Stimulated activated CD4-positive, alpha-beta T cell treated with anti-CD3 and anti-CD28 coated beads, Interleukin-1b, Interleukin-23, amount 100 ng/mL, for 24 hours (primary cell): ENCODE results near the gene RNFT2.

Experiments used
- DNase-seq, 4 experiments: peaks; one replicate each; pipeline ENCODE4 v3.0.0-alpha.2; 2020; ENCODE audit warnings: low read depth in 4 of 4, low spot score in 1 of 4

Gene RNFT2

GRCh38 chr12:116832353-116832752 is 94.2 kb downstream of the RNFT2 start:
- DNase-seq: no peak

- DNase-seq: no peak
Observed at GRCh38 chr12:116833474-116833873, 95.4 kb downstream of the RNFT2 start.

GRCh38 chr12:116835484-116835883 is 97.4 kb downstream of the RNFT2 start:
- DNase-seq: no peak

GRCh38 chr12:116837097-116837496 is 99.0 kb downstream of the RNFT2 start:
- DNase-seq: no peak

- no peak for DNase-seq
Observed at GRCh38 chr12:116838365-116838764, 100.2 kb downstream of the RNFT2 start.

- DNase-seq: no peak
Observed at GRCh38 chr12:116839287-116839830, 101.2 kb downstream of the RNFT2 start.

- no peak for DNase-seq
Observed at GRCh38 chr12:116843085-116843484, 105.0 kb downstream of the RNFT2 start.

GRCh38 chr12:116849216-116849615 is 111.1 kb downstream of the RNFT2 start:
- DNase-seq: no peak

GRCh38 chr12:116852303-116852702 is 114.2 kb downstream of the RNFT2 start:
- no peak for DNase-seq

GRCh38 chr12:116853507-116853906 is 115.4 kb downstream of the RNFT2 start:
- no peak for DNase-seq

- DNase-seq: no peak
Observed at GRCh38 chr12:116855744-116856470, 117.8 kb downstream of the RNFT2 start.

- DNase-seq: no peak
Observed at GRCh38 chr12:116856729-116857128, 118.6 kb downstream of the RNFT2 start.

- DNase-seq: no peak
Observed at GRCh38 chr12:116859079-116859478, 121.0 kb downstream of the RNFT2 start.

GRCh38 chr12:116860263-116860662 is 122.1 kb downstream of the RNFT2 start:
- no peak for DNase-seq

- DNase-seq: no peak
Observed at GRCh38 chr12:116861320-116861719, 123.2 kb downstream of the RNFT2 start.

- DNase-seq: no peak
Observed at GRCh38 chr12:116862167-116862566, 124.1 kb downstream of the RNFT2 start.

GRCh38 chr12:116863275-116863767 is 125.2 kb downstream of the RNFT2 start:
- DNase-seq: no peak

GRCh38 chr12:116864371-116865160 is 126.5 kb downstream of the RNFT2 start:
- no peak for DNase-seq

GRCh38 chr12:116867523-116867922 is 129.4 kb downstream of the RNFT2 start:
- DNase-seq: no peak

- DNase-seq: no peak
Observed at GRCh38 chr12:116870306-116870705, 132.2 kb downstream of the RNFT2 start.

GRCh38 chr12:116874324-116874995 is 136.3 kb downstream of the RNFT2 start:
- no peak for DNase-seq
